ENCODE results near the gene INSL3. TPM values are rescaled to one million over a fixed set of nuclear protein-coding genes. Genes with fewer than 3 reads are reported as not detected.

Gene INSL3
- total and polyA plus RNA-seq, 4 donors, result 0.22 TPM; not detected in 3

- no peak for TF ChIP-seq FOXA1 (IDR thresholded peaks at IDR 0.05)
- TF ChIP-seq TAF1 (conservative IDR thresholded peaks at IDR 0.05), result no peak
- TF ChIP-seq SP1 (IDR thresholded peaks at IDR 0.05), result no peak
- TF ChIP-seq FOXA2 (IDR thresholded peaks at IDR 0.05), result no peak
- TF ChIP-seq ZBTB33 (IDR thresholded peaks at IDR 0.05), result no peak
- no peak for TF ChIP-seq JUND (IDR thresholded peaks at IDR 0.05)
- no peak for TF ChIP-seq NR2F2 (IDR thresholded peaks at IDR 0.05)
- TF ChIP-seq CTCF (IDR thresholded peaks at IDR 0.05; ENCODE audit: low read depth, low read length, missing input control), result no peak
- H3K4me1 ChIP-seq (ENCODE audit: control insufficient read depth in 4 of 4, insufficient read depth in 4 of 4, low read length in 3 of 4), result no peaks in the 10 kb centered on the region
- WGBS, result 95% methylated on average over 2 of the region's 2 CpGs
- no peaks in the 10 kb centered on the region for H3K9me3 ChIP-seq (ENCODE audit: control insufficient read depth in 4 of 4, low read length in 3 of 4)
- H3K9ac ChIP-seq (ENCODE audit: low read depth in 1 of 2, low read length in 2 of 2), result no peak overlapping the region
- H3K4me3 ChIP-seq (ENCODE audit: low read depth in 1 of 3, low read length in 3 of 3), result no peak overlapping the region
- H3K36me3 ChIP-seq (ENCODE audit: control insufficient read depth in 4 of 4, insufficient read depth in 3 of 4, low read depth in 1 of 4, low read length in 3 of 4), result no peaks in the 10 kb centered on the region
- no peak overlapping the region for H3K27ac ChIP-seq (ENCODE audit: low read depth in 1 of 2, low read length in 2 of 2)
- peaks cover 0 to 7% (median 2%) of the 10 kb centered on the region in 4 donors for H3K27me3 ChIP-seq (ENCODE audit: control insufficient read depth in 4 of 4, insufficient read depth in 4 of 4, low read length in 3 of 4)
- DNase-seq (ENCODE audit: low spot score), result no peak
Observed at GRCh38 chr19:17811103-17811502, 10.2 kb downstream of the INSL3 start.

- Histone ChIP-seq H3K27ac (ENCODE audit: low read depth in 1 of 2, low read length in 2 of 2) (no peak overlapping the region), H3K9ac (ENCODE audit: low read depth in 1 of 2, low read length in 2 of 2) (no peak overlapping the region), H3K9me3 (ENCODE audit: control insufficient read depth in 4 of 4, low read length in 3 of 4) (no peaks in the 10 kb centered on the region), H3K4me1 (ENCODE audit: control insufficient read depth in 4 of 4, insufficient read depth in 4 of 4, low read length in 3 of 4) (no peaks in the 10 kb centered on the region), H3K27me3 (ENCODE audit: control insufficient read depth in 4 of 4, insufficient read depth in 4 of 4, low read length in 3 of 4) (peaks cover 0 to 4% (median 2%) of the 10 kb centered on the region in 4 donors), H3K4me3 (ENCODE audit: low read depth in 1 of 3, low read length in 3 of 3) (no peak overlapping the region), H3K36me3 (ENCODE audit: control insufficient read depth in 4 of 4, insufficient read depth in 3 of 4, low read depth in 1 of 4, low read length in 3 of 4) (no peaks in the 10 kb centered on the region)
- DNase-seq (ENCODE audit: low spot score), result no peak
- 55% methylated on average over 38 of the region's 38 CpGs for WGBS
- TF ChIP-seq ATF3 (IDR thresholded peaks at IDR 0.05), result no peak
- no peak for TF ChIP-seq ZBTB33 (IDR thresholded peaks at IDR 0.05)
- no peak for TF ChIP-seq EGR1 (IDR thresholded peaks at IDR 0.05; ENCODE audit: low read depth in 2 of 2)
- no peak for TF ChIP-seq MAX (IDR thresholded peaks at IDR 0.05)
- TF ChIP-seq RXRA (IDR thresholded peaks at IDR 0.05), result no peak
- TF ChIP-seq TAF1 (conservative IDR thresholded peaks at IDR 0.05), result no peak
- TF ChIP-seq HNF4G (IDR thresholded peaks at IDR 0.05), result no peak
- TF ChIP-seq RAD21 (IDR thresholded peaks at IDR 0.05), result no peak
- TF ChIP-seq FOXA2 (IDR thresholded peaks at IDR 0.05), result no peak
- no peak for TF ChIP-seq JUND (IDR thresholded peaks at IDR 0.05)
- TF ChIP-seq NR2F2 (IDR thresholded peaks at IDR 0.05), result no peak
- TF ChIP-seq SP1 (IDR thresholded peaks at IDR 0.05), result no peak
- TF ChIP-seq FOXA1 (IDR thresholded peaks at IDR 0.05), result no peak
- no peak for TF ChIP-seq GABPA (IDR thresholded peaks at IDR 0.05 in 1 of 2, conservative IDR thresholded peaks at IDR 0.05 in 1 of 2)
- TF ChIP-seq YY1 (IDR thresholded peaks at IDR 0.05), result no peak
- no peak for TF ChIP-seq CTCF (IDR thresholded peaks at IDR 0.05; ENCODE audit: low read depth, low read length, missing input control)
- TF ChIP-seq REST (IDR thresholded peaks at IDR 0.05), result no peak
- no peak for TF ChIP-seq HNF4A (conservative IDR thresholded peaks at IDR 0.05)
Observed at GRCh38 chr19:17807731-17808316, 13.5 kb downstream of the INSL3 start.

All from liver (tissue), 9 donors.